Smooth muscle cell (in vitro differentiated cells): ENCODE measurements around the gene CHIA. TPM values are rescaled to one million over a fixed set of nuclear protein-coding genes. Genes with fewer than 3 reads are reported as not detected.

Experiments used
- DNase-seq: peaks from one replicate; lab custom pipeline; 2025; ENCODE audit not compliant: unreplicated experiment; lab: John Stamatoyannopoulos, UW
- H2AFZ ChIP-seq: fragments of 200-600 bp; sonication (generic); 2 replicates; pipeline ENCODE4 v1.6.0; 2016; ENCODE audit warnings: antibody characterized with exemption, low read depth, mild to moderate bottlenecking
- H3F3A ChIP-seq: fragments of 200-600 bp; sonication (generic); 2 replicates; pipeline ENCODE4 v1.6.0; 2017; ENCODE audit warnings: antibody characterized with exemption, low read depth
- H3K27ac ChIP-seq: fragments of 200-600 bp; sonication (generic); 2 replicates; pipeline ENCODE4 v1.5.1; 2016; ENCODE audit warnings: low read depth, mild to moderate bottlenecking
- H3K27me3 ChIP-seq: fragments of 200-600 bp; sonication (generic); 2 replicates; pipeline ENCODE4 v1.6.1; 2016; ENCODE audit warnings: low read depth, mild to moderate bottlenecking
- H3K36me3 ChIP-seq: fragments of 200-600 bp; sonication (generic); 2 replicates; pipeline ENCODE4 v1.5.1; 2016; ENCODE audit warnings: low read depth
- H3K4me1 ChIP-seq: fragments of 200-600 bp; sonication (generic); 2 replicates; pipeline ENCODE4 v1.5.1; 2016; ENCODE audit warnings: low read depth
- H3K4me2 ChIP-seq: fragments of 200-600 bp; sonication (generic); 2 replicates; pipeline ENCODE4 v1.6.0; 2016; ENCODE audit warnings: mild to moderate bottlenecking
- H3K4me3 ChIP-seq: fragments of 200-600 bp; sonication (generic); 2 replicates; pipeline ENCODE4 v1.5.1; 2016; ENCODE audit warnings: mild to moderate bottlenecking
- H3K79me2 ChIP-seq: fragments of 200-600 bp; sonication (generic); 2 replicates; pipeline ENCODE4 v1.6.0; 2016; ENCODE audit warnings: low read depth, mild to moderate bottlenecking
- H3K9ac ChIP-seq: fragments of 200-600 bp; sonication (generic); 2 replicates; pipeline ENCODE4 v1.6.0; 2016; ENCODE audit warnings: low read depth
- H3K9me3 ChIP-seq: fragments of 200-600 bp; sonication (generic); replicated peaks from 2 replicates; pipeline ENCODE4 v1.5.1; 2016; ENCODE audit warnings: low read depth
- H4K20me1 ChIP-seq: fragments of 200-600 bp; sonication (generic); 2 replicates; pipeline ENCODE4 v1.6.0; 2016; ENCODE audit warnings: low read depth
- WGBS: methylation state at CpG from one replicate; pipeline ENCODE4 v1.1.7; 2016; ENCODE audit warnings: low lambda C conversion rate; 5-methylcytosine and 5-hydroxymethylcytosine counted together
- polyA plus RNA-seq: library from polyadenylated mRNA; unstranded; fragments of >200 nt; fragmentation: Nextera tagmentation; extraction: Ambion mirVana; gene quantifications from 2 replicates; pipeline ENCODE4 v1.2.1, GENCODE V29; 2016
- total RNA-seq: library from RNA; depleted of rRNA; stranded (reverse); fragments of >200 nt; gene quantifications from 2 replicates; pipeline ENCODE4 v1.2.3, GENCODE V29; 2014
- TF ChIP-seq, protein P1 (sequence below): fragments of 200-600 bp; sonication (generic); IDR thresholded peaks from 2 replicates; pipeline ENCODE4 v1.5.1; 2017; ENCODE audit warnings: borderline replicate concordance, mild to moderate bottlenecking, antibody characterized with exemption; ENCODE audit not compliant: insufficient read depth, poor library complexity, severe bottlenecking

Gene CHIA
- total RNA-seq: not detected in 2 replicates
- not detected in 2 replicates for polyA plus RNA-seq

DNA sequence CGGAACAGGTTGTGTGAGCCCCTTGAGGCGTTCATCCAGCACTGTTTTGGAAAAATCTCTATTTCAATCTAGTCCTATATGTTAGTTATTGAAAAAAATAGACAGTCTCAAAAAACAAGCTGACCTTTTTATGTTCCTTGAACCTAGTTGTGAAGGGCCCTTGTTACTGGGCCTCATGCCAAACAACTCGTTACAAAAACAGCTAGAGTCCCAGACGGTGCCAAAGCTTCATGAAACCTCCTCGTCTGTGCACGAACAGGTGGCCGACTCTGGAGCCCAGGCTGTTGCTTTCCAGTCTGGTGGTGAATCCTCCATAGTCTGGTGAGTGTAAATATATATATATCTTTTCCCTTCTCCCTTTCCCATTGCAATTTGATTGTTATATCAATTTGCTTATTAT is at the start of gene CHIA:
Gene CHIA (plus strand): TSS at position 222 of the 400 bp plus-strand sequence. CDS start 19,617 bp downstream, outside the sequence.
- H3K79me2 ChIP-seq: no peaks in the 10 kb centered on the region
- H3K27me3 ChIP-seq: no peaks in the 10 kb centered on the region
- H3F3A ChIP-seq: no peaks in the 10 kb centered on the region
- no peaks in the 10 kb centered on the region for H4K20me1 ChIP-seq
- H3K4me3 ChIP-seq: no peak within 1 kb of the TSS
- TF ChIP-seq, protein P1, sequence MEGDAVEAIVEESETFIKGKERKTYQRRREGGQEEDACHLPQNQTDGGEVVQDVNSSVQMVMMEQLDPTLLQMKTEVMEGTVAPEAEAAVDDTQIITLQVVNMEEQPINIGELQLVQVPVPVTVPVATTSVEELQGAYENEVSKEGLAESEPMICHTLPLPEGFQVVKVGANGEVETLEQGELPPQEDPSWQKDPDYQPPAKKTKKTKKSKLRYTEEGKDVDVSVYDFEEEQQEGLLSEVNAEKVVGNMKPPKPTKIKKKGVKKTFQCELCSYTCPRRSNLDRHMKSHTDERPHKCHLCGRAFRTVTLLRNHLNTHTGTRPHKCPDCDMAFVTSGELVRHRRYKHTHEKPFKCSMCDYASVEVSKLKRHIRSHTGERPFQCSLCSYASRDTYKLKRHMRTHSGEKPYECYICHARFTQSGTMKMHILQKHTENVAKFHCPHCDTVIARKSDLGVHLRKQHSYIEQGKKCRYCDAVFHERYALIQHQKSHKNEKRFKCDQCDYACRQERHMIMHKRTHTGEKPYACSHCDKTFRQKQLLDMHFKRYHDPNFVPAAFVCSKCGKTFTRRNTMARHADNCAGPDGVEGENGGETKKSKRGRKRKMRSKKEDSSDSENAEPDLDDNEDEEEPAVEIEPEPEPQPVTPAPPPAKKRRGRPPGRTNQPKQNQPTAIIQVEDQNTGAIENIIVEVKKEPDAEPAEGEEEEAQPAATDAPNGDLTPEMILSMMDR: no peak
- H3K36me3 ChIP-seq: no peaks in the 10 kb centered on the region
- no peak for DNase-seq
- no peaks in the 10 kb centered on the region for H3K9me3 ChIP-seq
- H2AFZ ChIP-seq: no peak within 1 kb of the TSS
- no peak within 1 kb of the TSS for H3K27ac ChIP-seq
- H3K4me2 ChIP-seq: no peak within 1 kb of the TSS
- H3K4me1 ChIP-seq: no peaks in the 10 kb centered on the region
- 77% methylated on average over 7 of the region's 7 CpGs for WGBS
- H3K9ac ChIP-seq: no peak within 1 kb of the TSS

DNA sequence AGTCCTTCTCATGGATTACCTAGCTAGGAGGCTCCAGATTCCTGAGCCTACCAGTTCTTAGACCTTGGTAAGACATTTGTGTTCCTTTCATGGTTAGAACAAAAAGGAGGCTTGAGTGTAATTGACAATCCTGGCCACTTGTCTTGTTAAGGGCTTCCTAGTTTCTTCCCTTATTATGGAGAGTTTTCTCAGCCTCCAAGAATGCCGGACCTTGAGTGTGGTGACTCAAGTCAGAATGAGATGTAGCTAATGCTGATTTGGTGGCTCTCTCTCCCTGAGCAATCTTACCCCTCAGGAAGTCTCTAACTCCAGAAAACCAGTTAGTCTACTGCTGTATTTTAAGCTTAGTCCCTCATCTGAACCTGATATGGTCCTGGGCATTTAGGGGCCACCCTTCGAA is 48.9 kb upstream of the CHIA start:
- H3F3A ChIP-seq: no peaks in the 10 kb centered on the region
- no peak overlapping the region for H3K4me3 ChIP-seq
- H3K4me1 ChIP-seq: no peaks in the 10 kb centered on the region
- no peak overlapping the region for H3K4me2 ChIP-seq
- TF ChIP-seq, protein P1: no peak
- 60% methylated on average over 2 of the region's 2 CpGs for WGBS
- H3K36me3 ChIP-seq: no peaks in the 10 kb centered on the region
- no peak overlapping the region for H3K27ac ChIP-seq
- no peaks in the 10 kb centered on the region for H3K9me3 ChIP-seq
- H3K27me3 ChIP-seq: no peaks in the 10 kb centered on the region
- no peak overlapping the region for H3K9ac ChIP-seq
- H3K79me2 ChIP-seq: no peaks in the 10 kb centered on the region
- no peaks in the 10 kb centered on the region for H4K20me1 ChIP-seq
- no peak for DNase-seq
- H2AFZ ChIP-seq: no peak overlapping the region

DNA sequence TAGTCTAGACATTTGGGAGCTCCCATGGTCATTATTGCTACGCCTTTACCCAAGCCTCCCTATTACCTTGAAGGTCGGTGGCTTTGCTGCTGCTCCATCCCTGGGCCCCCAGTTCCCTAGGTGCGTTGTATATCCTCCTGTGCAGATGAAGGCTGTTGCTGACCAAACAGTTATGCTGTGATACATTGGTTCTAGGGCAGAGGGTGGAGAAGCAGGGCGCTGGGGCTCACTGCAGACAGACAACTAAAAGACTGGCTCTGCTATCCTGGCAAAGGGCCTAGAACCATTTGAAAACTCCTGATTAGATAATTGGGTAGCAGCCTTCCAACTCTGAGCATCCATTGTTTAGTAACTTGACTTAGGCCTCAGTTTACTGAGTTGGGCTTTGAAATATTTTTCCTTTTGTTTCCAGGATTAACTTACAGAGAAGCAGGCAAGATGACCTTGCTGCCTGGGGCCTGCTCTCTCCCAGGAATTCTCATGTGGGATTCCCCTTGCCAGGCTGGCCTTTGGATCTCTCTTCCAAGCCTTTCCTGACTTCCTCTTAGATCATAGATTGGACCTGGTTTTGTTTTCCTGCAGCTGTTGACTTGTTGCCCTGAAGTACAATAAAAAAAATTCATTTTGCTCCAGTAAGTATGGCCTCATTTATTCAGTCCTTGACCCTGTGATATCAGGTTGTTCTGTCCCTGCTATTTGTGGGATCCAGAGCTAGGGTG is 47.7 kb upstream of the CHIA start:
- H3K9me3 ChIP-seq: no peaks in the 10 kb centered on the region
- H3K27me3 ChIP-seq: no peaks in the 10 kb centered on the region
- H2AFZ ChIP-seq: no peak overlapping the region
- 71% methylated on average over 4 of the region's 4 CpGs for WGBS
- H3K36me3 ChIP-seq: no peaks in the 10 kb centered on the region
- no peak for DNase-seq
- no peaks in the 10 kb centered on the region for H3K4me1 ChIP-seq
- no peak overlapping the region for H3K9ac ChIP-seq
- no peaks in the 10 kb centered on the region for H4K20me1 ChIP-seq
- no peaks in the 10 kb centered on the region for H3K79me2 ChIP-seq
- H3F3A ChIP-seq: no peaks in the 10 kb centered on the region
- H3K4me2 ChIP-seq: no peak overlapping the region
- no peak overlapping the region for H3K4me3 ChIP-seq
- no peak overlapping the region for H3K27ac ChIP-seq
- TF ChIP-seq, protein P1: no peak
